Measurements from ENCODE around the gene GRPEL2. TPM values are rescaled to one million over a fixed set of nuclear protein-coding genes. Genes with fewer than 3 reads are reported as not detected.

GRPEL2 gene
- total RNA-seq, 1 experiment from 2014 or later, result 47.3 TPM

DNA sequence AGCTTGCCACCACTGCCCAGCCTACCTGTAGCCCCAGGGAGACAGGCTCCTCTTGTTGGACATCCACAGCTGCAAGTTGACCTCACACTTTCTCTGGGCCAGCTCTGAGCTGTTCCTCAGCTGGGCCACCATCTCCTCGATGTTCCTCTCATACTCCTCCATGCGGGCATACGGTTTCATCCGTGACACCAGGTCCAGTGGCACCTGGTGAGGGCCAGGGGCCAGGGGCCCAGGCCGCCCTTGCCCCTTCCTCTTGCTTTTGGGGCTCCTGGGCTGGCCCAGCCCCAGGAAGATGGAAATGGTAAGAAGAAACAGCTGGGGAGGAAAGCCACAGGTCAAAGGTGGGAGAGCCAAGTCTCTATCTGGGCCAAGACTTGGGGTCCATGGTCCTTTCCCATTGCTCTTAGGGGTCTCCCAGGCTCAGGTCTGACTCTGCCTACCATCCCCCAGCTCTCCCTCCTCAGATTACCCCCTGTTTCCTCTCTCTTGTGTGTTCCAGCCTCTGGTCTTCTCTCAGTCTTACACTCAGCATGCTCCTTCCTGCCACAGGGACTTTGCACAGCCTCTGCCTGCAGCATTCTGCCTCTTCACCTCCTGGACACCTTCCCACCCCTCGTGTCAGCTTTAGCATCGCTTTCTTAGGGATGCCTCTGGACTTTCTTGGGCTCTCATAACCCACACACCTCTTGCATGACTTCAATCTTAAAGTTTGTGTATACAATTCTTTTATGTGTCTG lies 31.6 kb downstream of the GRPEL2 start:
- Histone ChIP-seq H3T11ph (ENCODE audit: low read length) (no peak overlapping the region), H3K9me3 (ENCODE audit: control insufficient read depth, low read depth, low read length) (no peaks in the 10 kb centered on the region), H2BK20ac (ENCODE audit: low read depth, low read length, poor library complexity, severe bottlenecking) (no peak overlapping the region), H3K14ac (ENCODE audit: insufficient read depth, low read length) (no peak overlapping the region; the same call in 1 of the 2 replicates), H3K4me1 (ENCODE audit: insufficient read depth, low read length) (no peaks in the 10 kb centered on the region), H2AFZ (ENCODE audit: low read length) (no peak overlapping the region), H4K91ac (ENCODE audit: insufficient read length, low read depth, low read length) (no peak overlapping the region), H3K4me2 (ENCODE audit: insufficient read depth, insufficient read length, low read length) (no peak overlapping the region), H3K79me1 (ENCODE audit: insufficient read depth, low read depth, low read length, poor library complexity, severe bottlenecking) (no peaks in the 10 kb centered on the region), H3K27ac (ENCODE audit: insufficient read length, low read depth, low read length) (no peak overlapping the region), H3K4ac (ENCODE audit: low read depth, low read length) (no peak overlapping the region), H2AK5ac (ENCODE audit: insufficient read length, low read length) (no peak overlapping the region), H2BK120ac (ENCODE audit: low read depth, low read length, poor library complexity, severe bottlenecking) (no peak overlapping the region), H3K56ac (ENCODE audit: insufficient read length, low read depth, low read length) (no peak overlapping the region), H2BK5ac (ENCODE audit: insufficient read length, low read length) (no peak overlapping the region), H4K5ac (ENCODE audit: insufficient read length, low read depth, low read length) (no peak overlapping the region), H4K20me1 (ENCODE audit: control insufficient read depth, insufficient read depth, insufficient read length) (no peaks in the 10 kb centered on the region), H3K18ac (ENCODE audit: insufficient read length, low read depth, low read length) (no peak overlapping the region), H3K9ac (ENCODE audit: extremely low read depth, insufficient read length, low read length) (no peak overlapping the region), H2BK15ac (ENCODE audit: low read depth, low read length) (no peak overlapping the region), H3K27me3 (ENCODE audit: insufficient read depth, low read length) (no peaks in the 10 kb centered on the region; the same call in 1 of the 2 replicates), H4K8ac (replicated peaks; ENCODE audit: insufficient read length, low read depth, low read length) (no peak overlapping the region), H3K23me2 (ENCODE audit: insufficient read length, low read depth, low read length, poor library complexity, severe bottlenecking) (no peaks in the 10 kb centered on the region), H2BK12ac (ENCODE audit: insufficient read length, low read depth, low read length) (no peak overlapping the region), H3K79me2 (ENCODE audit: insufficient read depth, low read length) (no peaks in the 10 kb centered on the region), H3K23ac (ENCODE audit: insufficient read length, low read depth, low read length) (no peak overlapping the region)
- TF ChIP-seq, protein P1, sequence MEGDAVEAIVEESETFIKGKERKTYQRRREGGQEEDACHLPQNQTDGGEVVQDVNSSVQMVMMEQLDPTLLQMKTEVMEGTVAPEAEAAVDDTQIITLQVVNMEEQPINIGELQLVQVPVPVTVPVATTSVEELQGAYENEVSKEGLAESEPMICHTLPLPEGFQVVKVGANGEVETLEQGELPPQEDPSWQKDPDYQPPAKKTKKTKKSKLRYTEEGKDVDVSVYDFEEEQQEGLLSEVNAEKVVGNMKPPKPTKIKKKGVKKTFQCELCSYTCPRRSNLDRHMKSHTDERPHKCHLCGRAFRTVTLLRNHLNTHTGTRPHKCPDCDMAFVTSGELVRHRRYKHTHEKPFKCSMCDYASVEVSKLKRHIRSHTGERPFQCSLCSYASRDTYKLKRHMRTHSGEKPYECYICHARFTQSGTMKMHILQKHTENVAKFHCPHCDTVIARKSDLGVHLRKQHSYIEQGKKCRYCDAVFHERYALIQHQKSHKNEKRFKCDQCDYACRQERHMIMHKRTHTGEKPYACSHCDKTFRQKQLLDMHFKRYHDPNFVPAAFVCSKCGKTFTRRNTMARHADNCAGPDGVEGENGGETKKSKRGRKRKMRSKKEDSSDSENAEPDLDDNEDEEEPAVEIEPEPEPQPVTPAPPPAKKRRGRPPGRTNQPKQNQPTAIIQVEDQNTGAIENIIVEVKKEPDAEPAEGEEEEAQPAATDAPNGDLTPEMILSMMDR (conservative IDR thresholded peaks at IDR 0.05), result no peak
- H3K4me3 Mint-ChIP-seq, result no peak overlapping the region
- DNase-seq, result no peak
- H3K27ac Mint-ChIP-seq, result peak overlapping the region in 1 of 3 experiments; percentile 27; a peak in 1 of 7 replicates
- peaks cover 19 to 20% of the 10 kb centered on the region in 2 experiments for H3K4me1 Mint-ChIP-seq
- WGBS (ENCODE audit: extremely low coverage, insufficient read length, low lambda C conversion rate), result no CpG with 5 or more reads among the region's 7 CpGs
- H3K9me3 Mint-ChIP-seq, result no peaks in the 10 kb centered on the region; a peak in 1 of 5 replicates
- H3K36me3 Mint-ChIP-seq (ENCODE audit: insufficient read depth in 1 of 3, low read depth in 3 of 3), result no peaks in the 10 kb centered on the region
- H3K27me3 Mint-ChIP-seq (ENCODE audit: low read depth), result no peaks in the 10 kb centered on the region

All from H9 (cell line).